Thymus (tissue), 11 donors: ENCODE data around the gene ACTN4. TPM values are rescaled to one million over a fixed set of nuclear protein-coding genes. Genes with fewer than 3 reads are reported as not detected.
A peak's percentile ranks its signal among the peaks of the same experiment; 100 is the strongest.

Experiments used
- DNase-seq, 9 donors: peaks; one replicate each; pipeline ENCODE4 v3.0.0-alpha.2; 2013; ENCODE audit warnings: low spot score in 9 of 9, low read depth in 6 of 9, missing footprints in 1 of 9
- H3K27ac ChIP-seq, 2 donors: one replicate each; pipeline ENCODE4 v1.5.1; 2013; ENCODE audit warnings: control low read depth in 1 of 2, low read depth in 1 of 2, low read length in 1 of 2, mild to moderate bottlenecking in 1 of 2, moderate library complexity in 1 of 2
- H3K27me3 ChIP-seq, 2 donors: one replicate each; pipeline ENCODE4 v1.5.1; 2013; ENCODE audit warnings: low read length in 1 of 2; ENCODE audit not compliant: control insufficient read depth in 2 of 2, insufficient read depth in 1 of 2
- H3K36me3 ChIP-seq, 2 donors: one replicate each; pipeline ENCODE4 v1.5.1; 2013; ENCODE audit warnings: low read length in 1 of 2, mild to moderate bottlenecking in 1 of 2, moderate library complexity in 1 of 2; ENCODE audit not compliant: control insufficient read depth in 2 of 2, insufficient read depth in 2 of 2
- H3K4me1 ChIP-seq, 2 donors: one replicate each; pipeline ENCODE4 v1.5.1; 2013; ENCODE audit warnings: low read length in 2 of 2; ENCODE audit not compliant: control insufficient read depth in 2 of 2, insufficient read depth in 2 of 2
- H3K4me3 ChIP-seq, 2 donors: one replicate each; pipeline ENCODE4 v1.5.1; 2013; ENCODE audit warnings: low read length in 2 of 2, control low read depth in 1 of 2, mild to moderate bottlenecking in 1 of 2
- H3K9me3 ChIP-seq, 2 donors: one replicate each; pipeline ENCODE4 v1.5.1; 2013; ENCODE audit warnings: low read length in 1 of 2, mild to moderate bottlenecking in 1 of 2; ENCODE audit not compliant: control insufficient read depth in 2 of 2, insufficient read depth in 1 of 2
- WGBS: extraction: QIAGEN DNeasy Blood & Tissue Kit; methylation state at CpG from one replicate; pipeline ENCODE4 v1.1.7; 2013; 5-methylcytosine and 5-hydroxymethylcytosine counted together
- polyA plus RNA-seq: library from polyadenylated mRNA; stranded (reverse); fragments of 200-250 nt; gene quantifications from one replicate; pipeline ENCODE4 v1.2.3, GENCODE V29; 2013
- total RNA-seq: library from RNA; stranded (reverse); fragments of 120-200 nt; gene quantifications from one replicate; pipeline ENCODE4 v1.2.4, GENCODE V29; 2013
- donor health status: healthy.

Gene ACTN4
- total and polyA plus RNA-seq, 2 donors, result 23.8 to 124 TPM

DNA sequence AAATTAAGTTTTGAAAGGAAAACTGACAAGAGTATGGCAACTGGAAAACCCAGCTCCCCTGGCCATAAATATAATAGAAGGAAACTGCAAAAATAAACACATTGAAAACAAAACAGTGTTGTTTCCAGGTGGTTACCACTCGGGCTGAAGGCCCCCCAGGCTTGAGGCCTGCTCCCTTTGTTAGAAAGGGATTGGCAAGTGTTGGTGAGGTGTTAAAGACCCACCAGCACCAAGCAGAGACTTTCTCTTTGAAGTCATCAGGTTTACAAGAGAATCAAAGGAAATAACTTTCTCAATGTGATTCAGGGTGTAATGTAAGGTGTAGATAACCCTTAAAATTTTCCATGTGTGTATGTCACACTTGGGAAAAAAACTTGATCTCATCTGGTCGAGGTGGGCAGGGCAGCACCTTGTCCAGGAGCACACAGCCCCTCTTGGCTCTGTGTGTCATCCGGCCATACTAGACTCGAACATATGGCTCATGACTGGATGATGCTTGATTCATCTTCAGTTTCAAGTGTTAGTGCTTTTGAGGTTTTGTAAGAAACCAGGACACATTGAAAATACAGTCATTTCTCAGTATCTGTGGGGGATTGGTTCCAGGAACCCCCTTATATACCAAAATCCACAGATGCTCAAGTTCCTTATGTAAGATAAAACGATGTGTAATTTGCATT, 7.8 kb downstream of the ACTN4 start:
- H3K4me1 ChIP-seq, result peaks cover 2 to 35% of the 10 kb centered on the region in 2 donors
- DNase-seq, result no peak
- no peak overlapping the region for H3K4me3 ChIP-seq
- H3K27me3 ChIP-seq, result peaks cover 66 to 91% of the 10 kb centered on the region in 2 donors
- no peak overlapping the region for H3K27ac ChIP-seq
- peaks cover 0 to 3% of the 10 kb centered on the region in 2 donors for H3K9me3 ChIP-seq
- WGBS, result 78% methylated on average over 5 of the region's 5 CpGs
- H3K36me3 ChIP-seq, result no peaks in the 10 kb centered on the region

GRCh38 chr19:38656171-38656981, 8.9 kb downstream of the ACTN4 start:
- DNase-seq, result peak; percentile 55 to 94 (median 73)
- no peak overlapping the region for H3K4me3 ChIP-seq
- 83% methylated on average over 7 of the region's 7 CpGs for WGBS
- H3K27ac ChIP-seq, result no peak overlapping the region
- peaks cover 67 to 91% of the 10 kb centered on the region in 2 donors for H3K27me3 ChIP-seq
- no peaks in the 10 kb centered on the region for H3K36me3 ChIP-seq
- H3K4me1 ChIP-seq, result peaks cover 2 to 33% of the 10 kb centered on the region in 2 donors
- peaks cover 0 to 3% of the 10 kb centered on the region in 2 donors for H3K9me3 ChIP-seq

GRCh38 chr19:38657633-38658222, 10.3 kb downstream of the ACTN4 start:
- peaks cover 2 to 32% of the 10 kb centered on the region in 2 donors for H3K4me1 ChIP-seq
- 89% methylated on average over 8 of the region's 8 CpGs for WGBS

DNA sequence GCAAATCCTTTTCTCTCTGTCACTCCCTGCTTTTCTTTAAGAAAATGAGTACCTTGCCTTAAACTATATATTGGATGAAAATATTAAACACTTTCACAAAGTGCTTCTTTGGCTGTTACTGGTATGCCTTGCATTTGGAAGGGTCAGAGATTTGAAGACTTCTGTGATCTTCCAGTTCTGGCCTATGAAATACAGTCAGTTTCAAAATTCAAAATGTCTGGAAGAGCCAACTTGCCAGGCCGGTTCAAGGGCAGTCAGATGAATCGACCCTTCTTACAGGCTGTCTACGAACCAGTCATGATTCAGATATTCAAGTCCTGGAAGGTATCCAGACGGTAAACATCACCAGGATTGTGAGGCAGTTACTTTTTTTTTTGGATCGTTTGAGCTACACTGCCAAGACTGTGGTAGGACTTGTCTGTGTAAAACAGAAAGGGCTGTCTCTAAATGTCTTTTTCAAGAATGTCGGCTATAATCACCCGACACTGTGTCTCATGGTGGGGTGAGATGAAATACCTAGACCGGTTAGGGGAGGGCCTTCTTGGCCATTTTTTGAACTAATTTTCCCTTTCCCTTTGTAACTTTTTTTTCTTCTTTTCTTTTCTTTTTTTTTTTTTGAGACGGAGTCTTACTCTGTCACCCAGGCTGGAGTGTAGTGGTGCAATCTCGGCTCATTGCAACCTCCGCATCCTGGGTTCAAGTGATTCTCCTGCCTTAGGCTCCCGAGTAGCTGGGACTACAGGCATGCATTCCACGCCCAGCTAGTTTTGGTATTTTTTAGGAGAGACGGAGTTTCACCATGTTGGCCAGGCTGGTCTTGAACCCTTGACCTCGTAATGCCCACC, 11.2 kb downstream of the ACTN4 start:
- no peak overlapping the region for H3K4me3 ChIP-seq
- peaks cover 74 to 89% of the 10 kb centered on the region in 2 donors for H3K27me3 ChIP-seq
- H3K4me1 ChIP-seq, result peaks cover 2 to 37% of the 10 kb centered on the region in 2 donors
- peaks cover 0 to 3% of the 10 kb centered on the region in 2 donors for H3K9me3 ChIP-seq
- DNase-seq, result no peak
- 94% methylated on average over 15 of the region's 15 CpGs for WGBS
- H3K27ac ChIP-seq, result peak overlapping the region in 1 of 2 donors; percentile 71
- H3K36me3 ChIP-seq, result no peaks in the 10 kb centered on the region

More at GRCh38 chr19:38657633-38658222, 10.3 kb downstream of the ACTN4 start:
- H3K27ac ChIP-seq, result no peak overlapping the region
- peaks cover 74 to 89% of the 10 kb centered on the region in 2 donors for H3K27me3 ChIP-seq
- peaks cover 0 to 3% of the 10 kb centered on the region in 2 donors for H3K9me3 ChIP-seq
- DNase-seq, result no peak
- no peaks in the 10 kb centered on the region for H3K36me3 ChIP-seq
- H3K4me3 ChIP-seq, result no peak overlapping the region

DNA sequence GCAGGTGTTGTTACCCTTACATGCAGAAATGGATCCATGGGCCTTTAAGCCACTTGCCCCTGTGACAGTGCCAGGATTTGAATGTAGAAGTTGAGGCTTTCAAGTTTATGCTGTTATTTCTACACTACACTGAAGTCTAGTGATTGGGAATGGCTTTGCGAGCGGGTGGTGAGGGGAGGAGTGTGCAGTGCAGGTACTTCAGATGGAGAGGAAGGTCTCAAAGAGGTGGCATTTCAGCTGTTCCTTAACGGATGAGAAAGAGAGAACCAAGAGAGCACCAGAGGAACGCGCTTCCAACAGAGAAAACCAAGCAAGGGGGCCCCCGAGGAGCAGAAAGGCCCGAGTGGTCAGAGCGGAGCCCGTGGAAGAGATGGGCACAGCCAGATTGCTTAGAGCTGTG, 13.3 kb downstream of the ACTN4 start:
- Histone ChIP-seq H3K4me1 (peaks cover 2 to 51% of the 10 kb centered on the region in 2 donors), H3K36me3 (no peaks in the 10 kb centered on the region), H3K9me3 (no peaks in the 10 kb centered on the region), H3K27me3 (peaks cover 55 to 89% of the 10 kb centered on the region in 2 donors), H3K27ac (no peak overlapping the region), H3K4me3 (no peak overlapping the region)
- 98% methylated on average over 9 of the region's 9 CpGs for WGBS
- DNase-seq, result no peak

- DNase-seq, result no peak
- peaks cover 4 to 49% of the 10 kb centered on the region in 2 donors for H3K4me1 ChIP-seq
- peaks cover 56 to 90% of the 10 kb centered on the region in 2 donors for H3K27me3 ChIP-seq
- peak overlapping the region in 1 of 2 donors; percentile 15 for H3K27ac ChIP-seq
- H3K4me3 ChIP-seq, result no peak overlapping the region
- no peaks in the 10 kb centered on the region for H3K36me3 ChIP-seq
- no peaks in the 10 kb centered on the region for H3K9me3 ChIP-seq
- 91% methylated on average over 7 of the region's 7 CpGs for WGBS
These were observed 13.7 kb downstream of the ACTN4 start for GRCh38 chr19:38661136-38661535.

DNA sequence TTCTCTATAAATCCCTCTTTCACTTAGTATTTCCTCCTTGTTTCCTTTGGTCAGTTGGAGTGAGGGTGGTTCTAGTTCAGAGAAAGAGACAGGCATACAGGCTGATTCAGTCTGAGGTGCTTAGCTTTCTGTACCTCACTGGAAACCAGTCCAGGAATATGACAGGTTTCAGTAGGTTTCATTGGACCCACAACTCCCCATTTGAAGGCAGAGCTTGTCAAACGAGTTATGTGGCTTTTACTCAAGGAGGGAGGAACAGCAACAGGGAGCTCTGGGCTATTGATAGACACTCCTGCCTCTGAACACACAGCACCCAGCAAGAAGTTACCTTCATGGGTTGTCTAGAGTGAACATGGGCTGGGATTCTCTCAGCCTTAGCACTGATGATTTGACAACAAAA, 14.5 kb downstream of the ACTN4 start:
- no peak overlapping the region for H3K4me3 ChIP-seq
- WGBS, result 71% methylated on average over 1 of the region's 1 CpG
- no peaks in the 10 kb centered on the region for H3K36me3 ChIP-seq
- no peak overlapping the region for H3K27ac ChIP-seq
- H3K27me3 ChIP-seq, result peaks cover 61 to 98% of the 10 kb centered on the region in 2 donors
- DNase-seq, result no peak
- H3K9me3 ChIP-seq, result no peaks in the 10 kb centered on the region
- peaks cover 2 to 48% of the 10 kb centered on the region in 2 donors for H3K4me1 ChIP-seq

- Histone ChIP-seq H3K4me1 (peaks cover 2 to 49% of the 10 kb centered on the region in 2 donors), H3K27ac (no peak overlapping the region), H3K4me3 (no peak overlapping the region), H3K36me3 (no peaks in the 10 kb centered on the region), H3K27me3 (peaks cover 67 to 98% of the 10 kb centered on the region in 2 donors), H3K9me3 (no peaks in the 10 kb centered on the region)
- WGBS, result 97% methylated on average over 7 of the region's 7 CpGs
- DNase-seq, result no peak
These were observed 15.2 kb downstream of the ACTN4 start for GRCh38 chr19:38662537-38663155.
